IgD-negative memory B cell (primary cell): ENCODE measurements around the gene PLD2. TPM values are rescaled to one million over a fixed set of nuclear protein-coding genes. Genes with fewer than 3 reads are reported as not detected.
A peak's percentile ranks its signal among the peaks of the same experiment; 100 is the strongest.

Experiments
- H3K27ac Mint-ChIP-seq, 3 donors: one replicate each; pipeline ENCODE4 v1.8.0; 2020 to 2022; ENCODE audit warnings: mild to moderate bottlenecking in 3 of 3, mixed read lengths in 3 of 3, moderate library complexity in 1 of 3
- H3K27me3 Mint-ChIP-seq: one replicate; pipeline ENCODE4 v1.8.0; 2021; ENCODE audit warnings: mixed read lengths
- H3K36me3 Mint-ChIP-seq: one replicate; pipeline ENCODE4 v1.8.0; 2020; ENCODE audit warnings: mild to moderate bottlenecking, mixed read lengths
- H3K4me1 Mint-ChIP-seq, 3 donors: one replicate each; pipeline ENCODE4 v1.8.0; 2020 to 2022; ENCODE audit warnings: mixed read lengths in 3 of 3, mild to moderate bottlenecking in 1 of 3
- H3K4me3 Mint-ChIP-seq, 4 donors: one replicate each; pipeline ENCODE4 v1.8.0; 2020 to 2022; ENCODE audit warnings: mild to moderate bottlenecking in 4 of 4, mixed read lengths in 4 of 4, moderate library complexity in 3 of 4
- H3K9me3 Mint-ChIP-seq, 3 donors: one replicate each; pipeline ENCODE4 v1.8.0; 2020 to 2021; ENCODE audit warnings: mixed read lengths in 3 of 3, mild to moderate bottlenecking in 1 of 3
- polyA plus RNA-seq: library from polyadenylated mRNA; unstranded; fragments of 300-500 nt; fragmentation: Illumina TruSeq; gene quantifications from one replicate; pipeline ENCODE4 v1.2.3, GENCODE V29; 2021

The PLD2 gene
- polyA plus RNA-seq, 1 donor from 2014 or later = 4.9 TPM

GRCh38 chr17:4833941-4834680 is 27.2 kb downstream of the PLD2 start:
- Mint-ChIP-seq H3K4me1 (peaks cover 16 to 32% (median 24%) of the 10 kb centered on the region in 3 donors), H3K4me3 (peak overlapping the region; percentile 83 to 98 (median 94))

GRCh38 chr17:4834681-4835020 is 27.7 kb downstream of the PLD2 start:
- Mint-ChIP-seq H3K9me3 (no peaks in the 10 kb centered on the region), H3K4me1 (peaks cover 16 to 37% (median 27%) of the 10 kb centered on the region in 3 donors), H3K4me3 (peak overlapping the region; percentile 83 to 98 (median 94)), H3K27ac (peak overlapping the region; percentile 61 to 93 (median 93)), H3K27me3 (no peaks in the 10 kb centered on the region), H3K36me3 (no peaks in the 10 kb centered on the region)

More at GRCh38 chr17:4833941-4834680, 27.2 kb downstream of the PLD2 start:
- H3K27me3 Mint-ChIP-seq = no peaks in the 10 kb centered on the region
- H3K9me3 Mint-ChIP-seq = no peaks in the 10 kb centered on the region
- peak overlapping the region; percentile 61 to 93 (median 93) for H3K27ac Mint-ChIP-seq
- H3K36me3 Mint-ChIP-seq = no peaks in the 10 kb centered on the region

GRCh38 chr17:4836221-4836620 is 29.3 kb downstream of the PLD2 start:
- H3K4me1 Mint-ChIP-seq = peaks cover 26 to 47% (median 32%) of the 10 kb centered on the region in 3 donors
- H3K27ac Mint-ChIP-seq = peak overlapping the region; percentile 12 to 65 (median 61)
- peak overlapping the region in 2 of 4 donors; percentile 18 to 83 for H3K4me3 Mint-ChIP-seq
- no peaks in the 10 kb centered on the region for H3K27me3 Mint-ChIP-seq
- H3K9me3 Mint-ChIP-seq = no peaks in the 10 kb centered on the region
- peaks cover 2% of the 10 kb centered on the region for H3K36me3 Mint-ChIP-seq

GRCh38 chr17:4837471-4838308 is 30.7 kb downstream of the PLD2 start:
- Mint-ChIP-seq H3K36me3 (peaks cover 2% of the 10 kb centered on the region), H3K4me3 (peak overlapping the region in 1 of 4 donors; percentile 34), H3K4me1 (peaks cover 26 to 47% (median 33%) of the 10 kb centered on the region in 3 donors), H3K27ac (no peak overlapping the region), H3K27me3 (no peaks in the 10 kb centered on the region), H3K9me3 (no peaks in the 10 kb centered on the region)

- no peaks in the 10 kb centered on the region for H3K9me3 Mint-ChIP-seq
- peaks cover 26 to 49% (median 36%) of the 10 kb centered on the region in 3 donors for H3K4me1 Mint-ChIP-seq
- no peak overlapping the region for H3K27ac Mint-ChIP-seq
- H3K4me3 Mint-ChIP-seq = peak overlapping the region in 1 of 4 donors; percentile 12
- H3K27me3 Mint-ChIP-seq = no peaks in the 10 kb centered on the region
- peaks cover 2% of the 10 kb centered on the region for H3K36me3 Mint-ChIP-seq
Measured at GRCh38 chr17:4838309-4838785, 31.4 kb downstream of the PLD2 start.

- Mint-ChIP-seq H3K9me3 (no peaks in the 10 kb centered on the region), H3K4me3 (no peak overlapping the region), H3K4me1 (peaks cover 23 to 50% (median 32%) of the 10 kb centered on the region in 3 donors), H3K27ac (no peak overlapping the region), H3K27me3 (no peaks in the 10 kb centered on the region), H3K36me3 (peaks cover 2% of the 10 kb centered on the region)
Measured at GRCh38 chr17:4839221-4839620, 32.3 kb downstream of the PLD2 start.

- Mint-ChIP-seq H3K4me1 (peaks cover 21 to 48% (median 25%) of the 10 kb centered on the region in 3 donors), H3K27me3 (no peaks in the 10 kb centered on the region), H3K9me3 (no peaks in the 10 kb centered on the region), H3K4me3 (no peak overlapping the region), H3K36me3 (peaks cover 5% of the 10 kb centered on the region), H3K27ac (no peak overlapping the region)
Measured at GRCh38 chr17:4839965-4840892, 33.3 kb downstream of the PLD2 start.

GRCh38 chr17:4840893-4841242 is 33.9 kb downstream of the PLD2 start:
- H3K4me3 Mint-ChIP-seq = no peak overlapping the region
- H3K36me3 Mint-ChIP-seq = peaks cover 5% of the 10 kb centered on the region
- H3K9me3 Mint-ChIP-seq = no peaks in the 10 kb centered on the region
- H3K27me3 Mint-ChIP-seq = no peaks in the 10 kb centered on the region
- peaks cover 20 to 47% (median 23%) of the 10 kb centered on the region in 3 donors for H3K4me1 Mint-ChIP-seq
- no peak overlapping the region for H3K27ac Mint-ChIP-seq

GRCh38 chr17:4842376-4842775 is 35.4 kb downstream of the PLD2 start:
- Mint-ChIP-seq H3K4me1 (peaks cover 18 to 44% (median 23%) of the 10 kb centered on the region in 3 donors), H3K9me3 (no peaks in the 10 kb centered on the region), H3K27ac (peak overlapping the region in 1 of 3 donors; percentile 39)

GRCh38 chr17:4843321-4844000 is 36.5 kb downstream of the PLD2 start:
- Mint-ChIP-seq H3K9me3 (no peaks in the 10 kb centered on the region), H3K27me3 (no peaks in the 10 kb centered on the region), H3K4me3 (no peak overlapping the region), H3K27ac (no peak overlapping the region), H3K4me1 (peaks cover 18 to 42% (median 18%) of the 10 kb centered on the region in 3 donors), H3K36me3 (peaks cover 5% of the 10 kb centered on the region)

More at GRCh38 chr17:4842376-4842775, 35.4 kb downstream of the PLD2 start:
- Mint-ChIP-seq H3K36me3 (peaks cover 5% of the 10 kb centered on the region), H3K4me3 (no peak overlapping the region), H3K27me3 (no peaks in the 10 kb centered on the region)

- no peaks in the 10 kb centered on the region for H3K27me3 Mint-ChIP-seq
- H3K4me1 Mint-ChIP-seq = peaks cover 17 to 34% (median 19%) of the 10 kb centered on the region in 3 donors
- peak overlapping the region in 1 of 4 donors; percentile 38 for H3K4me3 Mint-ChIP-seq
- no peaks in the 10 kb centered on the region for H3K9me3 Mint-ChIP-seq
- H3K27ac Mint-ChIP-seq = peak overlapping the region in 1 of 3 donors; percentile 32
- H3K36me3 Mint-ChIP-seq = peaks cover 5% of the 10 kb centered on the region
Measured at GRCh38 chr17:4845118-4845517, 38.2 kb downstream of the PLD2 start.

GRCh38 chr17:4846635-4847390 is 39.9 kb downstream of the PLD2 start:
- H3K27ac Mint-ChIP-seq = no peak overlapping the region
- H3K4me1 Mint-ChIP-seq = peaks cover 11 to 35% (median 13%) of the 10 kb centered on the region in 3 donors
- H3K36me3 Mint-ChIP-seq = peaks cover 5% of the 10 kb centered on the region
- H3K27me3 Mint-ChIP-seq = no peaks in the 10 kb centered on the region
- no peak overlapping the region for H3K4me3 Mint-ChIP-seq
- no peaks in the 10 kb centered on the region for H3K9me3 Mint-ChIP-seq

GRCh38 chr17:4849011-4849536 is 42.1 kb downstream of the PLD2 start:
- Mint-ChIP-seq H3K36me3 (peaks cover 5% of the 10 kb centered on the region), H3K27ac (no peak overlapping the region), H3K9me3 (no peaks in the 10 kb centered on the region), H3K4me3 (no peak overlapping the region), H3K27me3 (no peaks in the 10 kb centered on the region), H3K4me1 (peaks cover 12 to 33% (median 18%) of the 10 kb centered on the region in 3 donors)
